Neuronal stem cell (in vitro differentiated cells): ENCODE measurements around the gene SELE.
"Not testable (repeated sequence)": the region's sequence is repeated elsewhere in the genome, so short reads cannot be mapped to it uniquely, and the experiment has no call there.

Experiments used
- DNase-seq: peaks from one replicate; pipeline ENCODE4 v3.0.0-alpha.2; 2013; ENCODE audit warnings: low spot score
- H2AFZ ChIP-seq: one replicate; pipeline ENCODE4 v1.6.1; 2013; ENCODE audit warnings: mild to moderate bottlenecking, low read length, inconsistent platforms
- H2AK5ac ChIP-seq: 2 replicates; pipeline ENCODE4 v1.6.1; 2013; ENCODE audit warnings: low read depth, mild to moderate bottlenecking, inconsistent platforms, low read length, moderate library complexity, mixed read lengths
- H2BK120ac ChIP-seq: 2 replicates; pipeline ENCODE4 v1.6.1; 2013; ENCODE audit warnings: low read depth, mild to moderate bottlenecking, inconsistent platforms, low read length, moderate library complexity, mixed read lengths
- H2BK12ac ChIP-seq: one replicate; pipeline ENCODE4 v1.6.1; 2013; ENCODE audit warnings: low read length, inconsistent platforms
- H2BK15ac ChIP-seq: 2 replicates; pipeline ENCODE4 v1.6.1; 2013; ENCODE audit warnings: mild to moderate bottlenecking, low read length, inconsistent platforms, mixed read lengths
- H2BK5ac ChIP-seq: one replicate; pipeline ENCODE4 v1.6.1; 2013; ENCODE audit warnings: inconsistent platforms, mild to moderate bottlenecking, low read length, moderate library complexity
- H3K14ac ChIP-seq: one replicate; pipeline ENCODE4 v1.6.1; 2013; ENCODE audit warnings: low read length, inconsistent platforms
- H3K18ac ChIP-seq: 2 replicates; pipeline ENCODE4 v1.6.1; 2013; ENCODE audit warnings: low read length, inconsistent platforms
- H3K23ac ChIP-seq: 2 replicates; pipeline ENCODE4 v1.6.1; 2013; ENCODE audit warnings: low read depth, mild to moderate bottlenecking, mixed read lengths, low read length, inconsistent platforms; ENCODE audit not compliant: poor library complexity
- H3K27ac ChIP-seq: replicated peaks from 3 replicates; pipeline ENCODE4 v1.5.1; 2013; ENCODE audit warnings: low read length, inconsistent platforms
- H3K27me3 ChIP-seq, 3 experiments: 2 replicates each; pipeline ENCODE4 v1.6.1; 2013; ENCODE audit warnings: low read length in 3 of 3, mild to moderate bottlenecking in 2 of 3, inconsistent platforms in 1 of 3, low read depth in 1 of 3, mixed read lengths in 1 of 3, moderate library complexity in 1 of 3; ENCODE audit not compliant: control insufficient read depth in 3 of 3, insufficient read depth in 3 of 3
- H3K36me3 ChIP-seq, 2 donors: replicated peaks in 1 of 2; 2 replicates each; pipeline ENCODE4 v1.6.1; 2013; ENCODE audit warnings: low read length in 2 of 2; ENCODE audit not compliant: control insufficient read depth in 2 of 2, insufficient read depth in 2 of 2
- H3K4ac ChIP-seq: 2 replicates; pipeline ENCODE4 v1.6.1; 2013; ENCODE audit warnings: inconsistent platforms, mild to moderate bottlenecking, low read length, moderate library complexity
- H3K4me1 ChIP-seq, 2 donors: 1 replicate in 1 of 2; 2 replicates in 1 of 2; pipeline ENCODE4 v1.6.1; 2013; ENCODE audit warnings: low read length in 2 of 2, low read depth in 1 of 2; ENCODE audit not compliant: control insufficient read depth in 2 of 2, insufficient read depth in 1 of 2
- H3K4me2 ChIP-seq: one replicate; pipeline ENCODE4 v1.6.1; 2013; ENCODE audit warnings: mild to moderate bottlenecking, low read length, inconsistent platforms; ENCODE audit not compliant: insufficient read depth, poor library complexity, severe bottlenecking
- H3K4me3 ChIP-seq, 2 donors: 2 replicates each; pipeline ENCODE4 v1.5.1; 2013; ENCODE audit warnings: low read length in 2 of 2, mild to moderate bottlenecking in 2 of 2, inconsistent platforms in 1 of 2, moderate library complexity in 1 of 2
- H3K79me1 ChIP-seq: one replicate; pipeline ENCODE4 v1.6.1; 2013; ENCODE audit warnings: low read depth, mild to moderate bottlenecking, inconsistent platforms, low read length, moderate library complexity
- H3K9ac ChIP-seq: one replicate; pipeline ENCODE4 v1.6.1; 2013; ENCODE audit warnings: mild to moderate bottlenecking, low read depth, low read length, inconsistent platforms; ENCODE audit not compliant: poor library complexity
- H3K9me3 ChIP-seq, 2 donors: replicated peaks in 1 of 2; 2 replicates each; pipeline versions ENCODE3 to v1.6.1; 2013; ENCODE audit warnings: low read length in 2 of 2, mild to moderate bottlenecking in 2 of 2, inconsistent platforms in 1 of 2, low read depth in 1 of 2, mixed read lengths in 1 of 2, moderate library complexity in 1 of 2; ENCODE audit not compliant: control insufficient read depth in 2 of 2, insufficient read depth in 1 of 2
- H4K8ac ChIP-seq: one replicate; pipeline ENCODE4 v1.6.1; 2013; ENCODE audit warnings: low read depth, mild to moderate bottlenecking, inconsistent platforms, low read length, moderate library complexity
- H4K91ac ChIP-seq: one replicate; pipeline ENCODE4 v1.6.1; 2013; ENCODE audit warnings: low read length, low read depth, mild to moderate bottlenecking, inconsistent platforms; ENCODE audit not compliant: poor library complexity
- WGBS, 2 donors: extraction: QIAGEN DNeasy Blood & Tissue Kit; methylation state at CpG; one replicate each; pipeline ENCODE4 v1.1.7; 2013; ENCODE audit warnings: missing lambda C conversion rate in 2 of 2, mixed read lengths in 1 of 2; ENCODE audit not compliant: insufficient read length in 2 of 2, insufficient replicate concordance in 1 of 2; ENCODE audit errors: extremely low coverage in 2 of 2; 5-methylcytosine and 5-hydroxymethylcytosine counted together

SELE gene

DNA sequence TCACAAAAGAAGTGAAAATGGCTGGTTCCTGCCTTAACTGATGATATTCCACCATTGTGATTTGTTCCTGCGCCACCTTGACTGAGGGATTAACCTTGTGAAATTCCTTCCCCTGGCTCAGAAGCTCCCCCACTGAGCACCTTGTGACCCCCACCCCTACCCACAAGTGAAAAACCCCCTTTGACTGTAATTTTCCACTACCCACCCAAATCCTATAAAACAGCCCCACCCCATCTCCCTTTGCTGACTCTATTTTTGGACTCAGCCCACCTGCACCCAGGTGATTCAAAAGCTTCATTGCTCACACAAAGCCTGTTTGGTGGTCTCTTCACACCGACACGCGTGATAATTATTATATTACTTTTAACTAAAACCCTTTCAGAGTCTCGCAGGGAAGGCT, 45.5 kb downstream of the SELE start:
- not testable (repeated sequence) for H4K8ac ChIP-seq, H3K9me3 ChIP-seq, H2BK120ac ChIP-seq, H2BK5ac ChIP-seq, H3K27ac ChIP-seq, H3K27me3 ChIP-seq, H3K18ac ChIP-seq, H2BK15ac ChIP-seq, H2AK5ac ChIP-seq, H2BK12ac ChIP-seq, H3K36me3 ChIP-seq, H3K4me1 ChIP-seq, H3K14ac ChIP-seq, H3K4ac ChIP-seq, H3K79me1 ChIP-seq, H4K91ac ChIP-seq, DNase-seq, H3K4me2 ChIP-seq, H3K23ac ChIP-seq, H3K4me3 ChIP-seq, H2AFZ ChIP-seq, H3K9ac ChIP-seq
- WGBS, 2 donors: no CpG with 5 or more reads among the region's 5 CpGs

DNA sequence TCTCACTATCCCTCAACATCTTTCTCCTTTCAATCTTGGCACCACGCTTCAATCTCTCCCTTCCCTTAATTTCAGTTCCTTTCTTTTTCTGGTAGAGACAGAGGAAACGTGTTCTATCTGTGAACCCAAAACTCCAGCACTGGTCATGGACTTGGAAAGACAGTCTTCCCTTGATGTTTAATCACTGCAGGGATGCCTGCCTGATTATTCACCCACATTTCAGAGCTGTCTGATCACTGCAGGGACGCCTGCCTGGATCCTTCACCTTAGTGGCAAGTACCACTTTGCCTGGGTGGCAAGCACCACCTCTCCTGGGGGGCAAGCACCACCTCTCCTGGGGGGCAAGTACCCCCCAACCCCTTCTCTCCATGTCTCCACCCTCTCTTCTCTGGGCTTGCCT, 50.2 kb downstream of the SELE start:
- no peak overlapping the region for H3K4ac ChIP-seq
- H3K36me3 ChIP-seq: no peaks in the 10 kb centered on the region
- H3K9me3 ChIP-seq: no peaks in the 10 kb centered on the region
- no peak overlapping the region for H3K4me2 ChIP-seq
- no peak overlapping the region for H4K91ac ChIP-seq
- no peaks in the 10 kb centered on the region for H3K79me1 ChIP-seq
- H3K27me3 ChIP-seq: peaks cover 0 to 3% (median 2%) of the 10 kb centered on the region in 3 experiments
- no peak overlapping the region for H2AFZ ChIP-seq
- H2BK12ac ChIP-seq: no peak overlapping the region
- no peak overlapping the region for H3K23ac ChIP-seq
- H2AK5ac ChIP-seq: no peak overlapping the region
- H2BK120ac ChIP-seq: no peak overlapping the region
- no peak overlapping the region for H3K18ac ChIP-seq
- H3K27ac ChIP-seq: no peak overlapping the region
- H2BK5ac ChIP-seq: no peak overlapping the region
- WGBS, 2 donors: no CpG with 5 or more reads among the region's 3 CpGs
- H3K9ac ChIP-seq: no peak overlapping the region
- H3K14ac ChIP-seq: no peak overlapping the region
- H3K4me1 ChIP-seq: no peaks in the 10 kb centered on the region
- H4K8ac ChIP-seq: no peak overlapping the region
- H2BK15ac ChIP-seq: no peak overlapping the region
- H3K4me3 ChIP-seq: no peak overlapping the region
- no peak for DNase-seq

DNA sequence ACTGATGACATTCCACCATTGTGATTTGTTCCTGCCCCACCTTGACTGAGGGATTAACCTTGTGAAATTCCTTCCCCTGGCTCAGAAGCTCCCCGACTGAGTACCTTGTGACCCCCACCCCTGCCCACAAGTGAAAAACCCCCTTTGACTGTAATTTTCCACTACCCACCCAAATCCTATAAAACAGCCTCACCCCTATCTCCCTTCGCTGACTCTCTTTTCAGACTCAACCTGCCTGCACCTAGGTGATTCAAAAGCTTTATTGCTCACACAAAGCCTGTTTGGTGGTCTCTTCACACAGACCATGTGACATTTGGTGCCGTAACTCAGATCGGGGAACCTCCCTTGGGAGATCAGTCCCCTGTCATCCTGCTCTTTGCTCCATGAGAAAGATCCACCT, 50.7 kb downstream of the SELE start:
- H3K4me2 ChIP-seq, H3K36me3 ChIP-seq, H3K4ac ChIP-seq, H3K4me3 ChIP-seq, H2AFZ ChIP-seq, H2BK120ac ChIP-seq, H2BK15ac ChIP-seq, H3K18ac ChIP-seq, H3K79me1 ChIP-seq, H3K4me1 ChIP-seq, H3K23ac ChIP-seq, H3K9ac ChIP-seq, H4K91ac ChIP-seq, H3K27me3 ChIP-seq, H2BK5ac ChIP-seq, H3K27ac ChIP-seq, H4K8ac ChIP-seq, H2AK5ac ChIP-seq, H2BK12ac ChIP-seq, H3K9me3 ChIP-seq, H3K14ac ChIP-seq, DNase-seq: not testable (repeated sequence)
- WGBS, 2 donors: no CpG with 5 or more reads among the region's 4 CpGs

DNA sequence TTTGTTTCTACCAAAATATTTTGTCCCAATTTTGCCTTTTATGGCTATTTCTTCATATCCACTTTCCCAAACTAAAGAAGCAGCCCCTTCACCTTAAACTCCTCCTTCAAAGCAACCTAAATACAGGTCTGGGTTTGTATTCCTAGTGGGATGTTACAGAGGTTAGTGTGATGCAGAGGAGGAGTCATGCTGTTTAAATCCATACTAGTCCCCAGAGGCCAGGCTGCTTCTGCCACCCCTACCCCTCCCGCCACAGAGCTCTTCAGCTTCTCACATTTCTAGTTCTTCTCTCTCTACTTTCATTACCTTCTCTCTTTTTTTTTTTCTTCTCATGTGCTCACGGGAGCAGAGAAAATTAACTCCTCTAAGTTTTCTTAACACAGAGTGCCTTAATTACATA, 51.8 kb downstream of the SELE start:
- H3K18ac ChIP-seq: no peak overlapping the region
- DNase-seq: no peak
- H3K4me2 ChIP-seq: no peak overlapping the region
- no CpG with 5 or more reads among the region's 2 CpGs for WGBS, 2 donors
- H4K91ac ChIP-seq: no peak overlapping the region
- no peak overlapping the region for H2BK120ac ChIP-seq
- no peak overlapping the region for H2AFZ ChIP-seq
- no peak overlapping the region for H2BK15ac ChIP-seq
- no peaks in the 10 kb centered on the region for H3K4me1 ChIP-seq
- H3K36me3 ChIP-seq: no peaks in the 10 kb centered on the region
- no peak overlapping the region for H3K4me3 ChIP-seq
- no peak overlapping the region for H2BK5ac ChIP-seq
- no peak overlapping the region for H3K4ac ChIP-seq
- no peak overlapping the region for H3K23ac ChIP-seq
- H3K14ac ChIP-seq: no peak overlapping the region
- peaks cover 0 to 3% (median 2%) of the 10 kb centered on the region in 3 experiments for H3K27me3 ChIP-seq
- H3K27ac ChIP-seq: no peak overlapping the region
- H3K9me3 ChIP-seq: no peaks in the 10 kb centered on the region
- H3K79me1 ChIP-seq: no peaks in the 10 kb centered on the region
- no peak overlapping the region for H2BK12ac ChIP-seq
- no peak overlapping the region for H3K9ac ChIP-seq
- no peak overlapping the region for H2AK5ac ChIP-seq
- no peak overlapping the region for H4K8ac ChIP-seq
